ENCODE results near the gene GLRX3. TPM values are rescaled to one million over a fixed set of nuclear protein-coding genes. Genes with fewer than 3 reads are reported as not detected.

Gene GLRX3
- total RNA-seq, 1 experiment from 2014 or later = 142 TPM

- H3K9me3 Mint-ChIP-seq = peaks cover 65% of the 10 kb centered on the region
- H3K4me1 Mint-ChIP-seq = no peaks in the 10 kb centered on the region
- DNase-seq (ENCODE audit: low spot score) (no peak), ATAC-seq (no peak)
- no peak overlapping the region for H3K4me3 Mint-ChIP-seq
- peaks cover 18% of the 10 kb centered on the region for H3K27me3 Mint-ChIP-seq (ENCODE audit: low read depth)
- no peak for TF ChIP-seq ARID4B (CRISPR knock-in tag; IDR thresholded peaks at IDR 0.05; ENCODE audit: borderline replicate concordance)
- no peak for TF ChIP-seq RORB (CRISPR knock-in tag; IDR thresholded peaks at IDR 0.05)
- no peak for TF ChIP-seq SP1 (CRISPR knock-in tag; conservative IDR thresholded peaks at IDR 0.05)
- no peak for TF ChIP-seq E2F5 (CRISPR knock-in tag; IDR thresholded peaks at IDR 0.05)
- TF ChIP-seq ATF6 (CRISPR knock-in tag; IDR thresholded peaks at IDR 0.05) = no peak
- TF ChIP-seq JAZF1 (CRISPR knock-in tag; IDR thresholded peaks at IDR 0.05) = no peak
- no peak for TF ChIP-seq PREB (CRISPR knock-in tag; IDR thresholded peaks at IDR 0.05; ENCODE audit: borderline replicate concordance)
- no peak for TF ChIP-seq SMAD3 (CRISPR knock-in tag; IDR thresholded peaks at IDR 0.05; ENCODE audit: borderline replicate concordance)
- no peak for TF ChIP-seq NFATC4 (CRISPR knock-in tag; IDR thresholded peaks at IDR 0.05)
- no peak for TF ChIP-seq ZBTB43 (CRISPR knock-in tag; IDR thresholded peaks at IDR 0.05)
- no peak for TF ChIP-seq RELA (CRISPR knock-in tag; IDR thresholded peaks at IDR 0.05; ENCODE audit: borderline replicate concordance)
- no peak for TF ChIP-seq NR1H2 (CRISPR knock-in tag; IDR thresholded peaks at IDR 0.05)
- no peak for TF ChIP-seq ELF4 (CRISPR knock-in tag; IDR thresholded peaks at IDR 0.05; ENCODE audit: low read depth)
- ChIA-PET CTCF (no interaction called here), POLR2A (no interaction called here)
- H3K27ac Mint-ChIP-seq = no peak overlapping the region
- peaks cover 57% of the 10 kb centered on the region for H3K36me3 Mint-ChIP-seq
Measured at GRCh38 chr10:130215151-130215930, 79.2 kb downstream of the GLRX3 start.

GRCh38 chr10:130215931-130216231 lies 79.7 kb downstream of the GLRX3 start:
- Mint-ChIP-seq H3K9me3 (peaks cover 65% of the 10 kb centered on the region), H3K36me3 (peaks cover 58% of the 10 kb centered on the region)
- POLR2A ChIA-PET = no interaction called here
- TF ChIP-seq ZSCAN18 (CRISPR knock-in tag; IDR thresholded peaks at IDR 0.05) (no peak), AR (CRISPR knock-in tag; IDR thresholded peaks at IDR 0.05) (no peak), TCF7 (CRISPR knock-in tag; IDR thresholded peaks at IDR 0.05; ENCODE audit: low read depth) (no peak), MXD4 (CRISPR knock-in tag; IDR thresholded peaks at IDR 0.05; ENCODE audit: borderline replicate concordance) (no peak), NFYB (CRISPR knock-in tag; conservative IDR thresholded peaks at IDR 0.05; ENCODE audit: low read depth) (no peak), SOX15 (CRISPR knock-in tag; IDR thresholded peaks at IDR 0.05) (no peak), NR3C1 (CRISPR knock-in tag; conservative IDR thresholded peaks at IDR 0.05; ENCODE audit: low read depth) (no peak), ZMAT4 (CRISPR knock-in tag; IDR thresholded peaks at IDR 0.05) (no peak), JAZF1 (CRISPR knock-in tag; IDR thresholded peaks at IDR 0.05) (no peak)

More at GRCh38 chr10:130215931-130216231, 79.7 kb downstream of the GLRX3 start:
- CTCF ChIA-PET = no interaction called here
- H3K27ac Mint-ChIP-seq = no peak overlapping the region
- no peaks in the 10 kb centered on the region for H3K4me1 Mint-ChIP-seq
- no peak overlapping the region for H3K4me3 Mint-ChIP-seq
- DNase-seq (ENCODE audit: low spot score) (no peak), ATAC-seq (no peak)
- H3K27me3 Mint-ChIP-seq (ENCODE audit: low read depth) = peaks cover 18% of the 10 kb centered on the region
